Transverse colon (tissue), 3 donors: ENCODE results near the gene ARVCF.
A peak's percentile ranks its signal among the peaks of the same experiment; 100 is the strongest.

Experiments
- EP300 ChIP-seq: sonication (generic); formaldehyde crosslinking; IDR thresholded peaks from one replicate; pipeline ENCODE4 v1.6.1; 2017; ENCODE audit warnings: antibody characterized with exemption, low read depth
- POLR2A ChIP-seq: fragments of 450-650 bp; IDR thresholded peaks from one replicate; pipeline ENCODE4 v1.6.1; 2016; ENCODE audit warnings: antibody characterized with exemption, mild to moderate bottlenecking, moderate library complexity
- TF ChIP-seq, protein P1 (sequence below), 5 experiments: fragments of 200-600 bp in 3 of 5; fragments of 450-650 bp in 2 of 5; sonication (generic) in 3 of 5; IDR thresholded peaks; 1 replicate in 2 of 5; 2 replicates in 3 of 5; pipeline ENCODE4 v1.5.1; 2016 to 2017; ENCODE audit warnings: antibody characterized with exemption in 5 of 5, inconsistent platforms in 3 of 5, mild to moderate bottlenecking in 2 of 5, moderate library complexity in 1 of 5

DNA sequence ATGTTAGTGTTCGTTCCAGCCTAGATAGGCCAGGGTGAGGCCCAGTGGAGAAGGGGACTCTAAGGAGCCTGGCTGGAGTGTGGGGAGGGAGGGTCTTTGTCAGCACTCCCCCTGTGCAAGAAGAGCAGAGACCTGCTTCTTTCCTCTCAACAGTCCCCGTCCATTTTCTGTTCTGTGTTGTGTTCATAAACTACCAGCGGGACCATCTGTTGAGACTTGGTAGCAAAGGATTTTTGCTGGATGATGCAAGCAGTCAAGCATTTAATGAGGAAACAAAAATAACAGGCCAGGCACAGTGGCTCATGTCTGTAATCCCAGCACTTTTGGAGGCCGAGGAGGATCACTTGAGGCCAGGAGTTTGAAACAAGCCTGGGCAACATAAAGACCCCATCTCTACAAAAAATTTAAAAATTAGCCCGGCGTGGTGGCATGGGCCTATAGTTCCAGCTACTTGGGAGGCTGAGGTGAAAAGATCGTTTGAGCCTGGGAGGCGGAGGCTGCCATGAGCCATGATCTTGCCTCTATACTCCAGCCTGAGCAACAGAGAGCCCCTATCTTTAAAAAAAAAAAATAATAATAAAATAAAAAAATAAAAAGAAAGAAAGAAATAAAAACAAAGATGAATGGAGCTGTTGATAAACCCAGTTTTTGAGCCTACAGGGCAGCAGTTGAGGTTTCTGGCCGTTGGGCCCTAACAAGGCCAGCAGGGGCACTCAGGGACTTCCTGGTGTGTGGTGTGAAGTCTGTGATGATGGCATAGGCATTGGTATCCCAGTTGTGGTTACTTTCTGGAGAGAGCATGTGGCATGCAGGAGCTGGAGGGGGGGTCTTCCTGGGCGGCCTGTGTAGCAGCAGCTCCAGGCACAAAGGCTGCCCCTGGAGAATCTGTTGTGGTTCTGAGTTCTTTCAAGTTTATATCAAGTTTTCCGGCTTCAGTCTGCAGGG, 73.3 kb downstream of the ARVCF start:
- TF ChIP-seq, protein P1, sequence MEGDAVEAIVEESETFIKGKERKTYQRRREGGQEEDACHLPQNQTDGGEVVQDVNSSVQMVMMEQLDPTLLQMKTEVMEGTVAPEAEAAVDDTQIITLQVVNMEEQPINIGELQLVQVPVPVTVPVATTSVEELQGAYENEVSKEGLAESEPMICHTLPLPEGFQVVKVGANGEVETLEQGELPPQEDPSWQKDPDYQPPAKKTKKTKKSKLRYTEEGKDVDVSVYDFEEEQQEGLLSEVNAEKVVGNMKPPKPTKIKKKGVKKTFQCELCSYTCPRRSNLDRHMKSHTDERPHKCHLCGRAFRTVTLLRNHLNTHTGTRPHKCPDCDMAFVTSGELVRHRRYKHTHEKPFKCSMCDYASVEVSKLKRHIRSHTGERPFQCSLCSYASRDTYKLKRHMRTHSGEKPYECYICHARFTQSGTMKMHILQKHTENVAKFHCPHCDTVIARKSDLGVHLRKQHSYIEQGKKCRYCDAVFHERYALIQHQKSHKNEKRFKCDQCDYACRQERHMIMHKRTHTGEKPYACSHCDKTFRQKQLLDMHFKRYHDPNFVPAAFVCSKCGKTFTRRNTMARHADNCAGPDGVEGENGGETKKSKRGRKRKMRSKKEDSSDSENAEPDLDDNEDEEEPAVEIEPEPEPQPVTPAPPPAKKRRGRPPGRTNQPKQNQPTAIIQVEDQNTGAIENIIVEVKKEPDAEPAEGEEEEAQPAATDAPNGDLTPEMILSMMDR (IDR thresholded peaks at IDR 0.05) = peak in 1 of 5 experiments; percentile 7
- TF ChIP-seq POLR2A = peak; percentile 29
- TF ChIP-seq EP300 = no peak
